Activated T-helper 2 cell treated with anti-CD3 and anti-CD28 coated beads, Interferon-gamma antibody, Interleukin-2, Interleukin-4, amounts not matched to agents 10 μg/mL and 5 μg/mL and 100 μg/mL, durations not matched to agents 14 hours and 24 hours and 36 hours (primary cell): ENCODE measurements around the gene PLCB1. TPM values are rescaled to one million over a fixed set of nuclear protein-coding genes. Genes with fewer than 3 reads are reported as not detected.

ENCODE experiments used
- DNase-seq: peaks from one replicate; pipeline ENCODE4 v3.0.0; 2021; ENCODE audit warnings: low spot score
- H3K27ac Mint-ChIP-seq: one replicate; pipeline ENCODE4 v1.8.0; 2021; ENCODE audit warnings: mixed read lengths
- H3K27me3 Mint-ChIP-seq: one replicate; pipeline ENCODE4 v1.8.0; 2021; ENCODE audit warnings: low read depth, mixed read lengths
- H3K36me3 Mint-ChIP-seq: one replicate; pipeline ENCODE4 v1.8.0; 2021; ENCODE audit warnings: low read depth, mixed read lengths
- H3K4me1 Mint-ChIP-seq: one replicate; pipeline ENCODE4 v1.8.0; 2021; ENCODE audit warnings: low read depth, mixed read lengths
- H3K4me3 Mint-ChIP-seq: one replicate; pipeline ENCODE4 v1.8.0; 2021; ENCODE audit warnings: low read depth, mild to moderate bottlenecking, moderate library complexity, mixed read lengths
- H3K9me3 Mint-ChIP-seq: one replicate; pipeline ENCODE4 v1.8.0; 2021; ENCODE audit warnings: mixed read lengths
- intact Hi-C: fragments of 100-400 bp; cut with micrococcal nuclease; formaldehyde crosslinking; loops from one replicate; pipeline ENCODE4 v1.15.1; 2023
- total RNA-seq: library from RNA; stranded (reverse); gene quantifications from 2 replicates; pipeline ENCODE4 v1.2.3, GENCODE V29; 2022

Gene PLCB1
- total RNA-seq, 1 donor from 2014 or later = 2.6 TPM

DNA sequence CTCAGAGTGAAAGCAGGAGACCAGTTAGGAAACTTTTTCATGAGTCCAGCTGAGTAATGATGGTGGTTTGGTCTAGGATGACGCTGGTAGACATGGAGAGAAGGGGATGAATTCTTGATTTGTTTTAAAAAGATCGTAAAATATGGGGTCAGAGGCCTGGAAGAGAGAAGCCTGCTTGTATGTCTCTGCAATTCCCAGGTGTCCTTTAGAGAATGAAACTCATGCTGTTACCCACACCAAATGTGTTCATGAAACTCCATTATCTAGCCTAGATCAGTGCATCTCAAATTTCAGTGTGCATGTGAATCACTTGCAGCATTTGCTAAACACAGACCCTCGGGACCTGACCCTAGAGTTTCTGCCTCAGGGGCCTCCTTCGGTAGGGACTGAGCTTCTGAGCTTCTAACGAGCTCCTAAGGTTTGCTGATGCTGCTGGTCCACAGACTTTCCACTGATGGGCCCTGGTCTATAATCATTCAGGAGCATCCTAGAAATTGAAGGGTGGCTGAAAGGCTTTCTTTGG is 634.9 kb downstream of the PLCB1 start:
- Mint-ChIP-seq H3K36me3 (no peaks in the 10 kb centered on the region), H3K4me3 (no peak overlapping the region), H3K4me1 (no peaks in the 10 kb centered on the region), H3K9me3 (no peaks in the 10 kb centered on the region), H3K27me3 (no peaks in the 10 kb centered on the region), H3K27ac (no peak overlapping the region)
- intact Hi-C loops = no loop called here
- DNase-seq = no peak

DNA sequence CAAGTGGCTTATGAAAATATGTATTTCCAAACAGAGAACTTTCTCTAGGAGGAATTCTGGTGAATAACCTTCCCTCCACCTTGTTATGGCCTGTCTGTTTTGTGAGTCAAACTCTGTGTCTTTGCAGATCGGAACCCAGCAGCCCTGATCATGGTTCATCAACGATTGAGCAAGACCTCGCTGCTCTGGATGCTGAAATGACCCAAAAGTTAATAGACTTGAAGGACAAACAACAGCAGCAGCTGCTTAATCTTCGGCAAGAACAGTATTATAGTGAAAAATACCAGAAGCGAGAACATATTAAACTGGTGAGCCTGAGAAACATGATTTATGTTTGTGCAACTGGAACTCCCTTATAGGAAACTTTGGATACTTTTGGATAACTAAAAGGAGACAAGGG is 642.3 kb downstream of the PLCB1 start:
- Mint-ChIP-seq H3K4me3 (no peak overlapping the region), H3K36me3 (no peaks in the 10 kb centered on the region), H3K27me3 (no peaks in the 10 kb centered on the region), H3K27ac (no peak overlapping the region), H3K4me1 (no peaks in the 10 kb centered on the region), H3K9me3 (no peaks in the 10 kb centered on the region)
- intact Hi-C loops = no loop called here
- no peak for DNase-seq

DNA sequence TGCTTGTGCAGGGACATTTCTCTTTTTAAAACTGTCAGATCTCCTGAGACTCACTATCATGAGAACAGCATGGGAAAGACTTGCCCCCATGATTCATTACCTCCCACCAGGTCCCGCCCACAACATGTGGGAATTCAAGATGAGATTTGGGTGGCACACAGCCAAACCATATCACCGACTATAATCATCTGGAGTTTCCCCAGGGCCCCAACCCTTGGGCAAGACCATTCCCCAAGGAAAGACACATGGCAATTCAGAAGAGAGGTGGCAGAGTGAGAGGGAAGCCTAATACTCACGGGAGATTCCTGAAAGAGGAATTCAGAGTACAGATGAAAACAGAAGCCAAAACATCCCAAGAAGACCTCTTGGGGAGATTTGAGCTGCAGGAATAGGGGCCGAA is 645.8 kb downstream of the PLCB1 start:
- no peak for DNase-seq
- Mint-ChIP-seq H3K36me3 (no peaks in the 10 kb centered on the region), H3K4me1 (no peaks in the 10 kb centered on the region), H3K27ac (no peak overlapping the region), H3K9me3 (no peaks in the 10 kb centered on the region), H3K27me3 (no peaks in the 10 kb centered on the region), H3K4me3 (no peak overlapping the region)
- intact Hi-C loops = no loop called here

DNA sequence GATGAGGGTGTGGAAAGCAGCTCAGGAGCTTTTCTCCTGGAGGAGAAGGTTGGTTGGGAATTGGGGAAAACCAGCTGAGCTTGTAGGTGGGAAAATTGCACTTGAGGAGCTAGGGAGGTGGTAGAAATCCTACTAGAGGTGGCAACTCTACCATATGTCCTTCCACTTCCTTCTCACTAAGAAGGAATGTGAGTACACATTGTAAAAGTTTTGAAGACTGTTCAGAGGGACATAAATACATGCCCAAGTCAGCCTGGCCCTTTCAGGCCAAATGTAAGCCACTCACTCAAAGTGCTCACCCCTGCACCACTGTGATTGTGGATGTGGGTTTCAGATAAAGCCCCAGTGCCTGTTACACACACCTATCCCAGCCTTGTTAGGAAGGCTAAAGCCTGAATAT is 646.3 kb downstream of the PLCB1 start:
- H3K4me3 Mint-ChIP-seq = no peak overlapping the region
- H3K9me3 Mint-ChIP-seq = no peaks in the 10 kb centered on the region
- H3K4me1 Mint-ChIP-seq = no peaks in the 10 kb centered on the region
- no peaks in the 10 kb centered on the region for H3K36me3 Mint-ChIP-seq
- H3K27ac Mint-ChIP-seq = no peak overlapping the region
- no peaks in the 10 kb centered on the region for H3K27me3 Mint-ChIP-seq
- intact Hi-C loops = no loop called here
- DNase-seq = no peak

DNA sequence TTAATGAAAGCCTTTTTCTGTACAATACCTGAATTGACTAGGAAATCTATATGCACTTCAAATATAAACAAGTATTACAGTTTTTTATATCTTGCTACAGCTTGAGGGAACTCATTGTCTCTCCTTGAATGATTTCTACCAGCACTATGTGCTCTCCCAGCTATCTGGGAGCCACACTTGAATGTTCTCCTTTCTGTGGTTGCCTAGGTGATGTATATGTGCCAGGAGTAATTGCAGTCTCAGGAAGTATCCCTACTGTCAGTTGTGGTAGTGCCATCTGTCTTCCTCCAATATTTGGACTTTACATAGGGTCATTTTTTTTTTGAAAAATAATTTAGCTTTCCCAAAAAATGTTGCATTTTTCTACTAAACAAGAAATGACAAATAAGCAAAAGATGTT is 648.8 kb downstream of the PLCB1 start:
- intact Hi-C loops = no loop called here
- DNase-seq = no peak
- H3K27me3 Mint-ChIP-seq = no peaks in the 10 kb centered on the region
- no peaks in the 10 kb centered on the region for H3K36me3 Mint-ChIP-seq
- H3K9me3 Mint-ChIP-seq = no peaks in the 10 kb centered on the region
- no peaks in the 10 kb centered on the region for H3K4me1 Mint-ChIP-seq
- no peak overlapping the region for H3K27ac Mint-ChIP-seq
- no peak overlapping the region for H3K4me3 Mint-ChIP-seq

DNA sequence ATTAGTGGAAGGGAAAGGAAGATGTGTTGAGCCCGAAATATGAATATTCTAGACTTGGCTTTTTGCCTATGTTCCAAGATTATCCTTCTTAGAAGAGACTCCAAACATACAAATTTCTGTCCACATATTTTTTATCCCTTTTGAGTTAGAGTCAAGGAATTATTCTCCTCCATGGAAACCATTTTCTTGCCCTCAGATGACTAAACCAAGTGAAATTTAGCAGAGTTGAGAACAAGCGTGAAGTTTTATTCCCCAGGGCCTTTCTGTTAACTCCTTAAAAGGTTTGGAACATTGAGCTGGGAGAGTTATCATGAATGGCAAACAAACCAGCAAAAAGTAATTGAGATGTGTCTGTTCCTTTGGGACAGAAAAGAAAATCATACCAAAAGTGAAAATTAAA is 650.7 kb downstream of the PLCB1 start:
- DNase-seq = no peak
- no peaks in the 10 kb centered on the region for H3K27me3 Mint-ChIP-seq
- H3K4me1 Mint-ChIP-seq = no peaks in the 10 kb centered on the region
- intact Hi-C loops = no loop called here
- H3K9me3 Mint-ChIP-seq = no peaks in the 10 kb centered on the region
- no peaks in the 10 kb centered on the region for H3K36me3 Mint-ChIP-seq
- no peak overlapping the region for H3K27ac Mint-ChIP-seq
- H3K4me3 Mint-ChIP-seq = no peak overlapping the region

DNA sequence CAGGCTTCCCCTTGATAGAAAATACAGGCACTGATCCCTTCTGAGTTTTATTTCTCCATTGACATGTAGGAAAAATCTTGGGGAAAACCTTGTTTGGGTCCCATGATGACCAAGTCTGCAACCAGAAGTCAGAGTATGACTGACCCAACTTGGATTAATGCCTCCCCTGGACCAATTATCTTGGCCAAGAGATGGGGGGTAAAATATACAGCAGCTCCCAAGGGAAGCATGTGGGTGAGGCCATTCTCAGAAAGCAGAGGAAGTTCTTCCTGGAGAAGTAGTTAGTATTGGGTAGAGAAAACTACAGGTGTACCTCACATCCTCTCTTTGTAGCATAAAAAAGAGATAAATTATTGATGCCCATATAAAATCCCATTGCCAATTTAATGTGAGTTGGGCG is 651.7 kb downstream of the PLCB1 start:
- Mint-ChIP-seq H3K4me3 (no peak overlapping the region), H3K36me3 (no peaks in the 10 kb centered on the region), H3K9me3 (no peaks in the 10 kb centered on the region), H3K27ac (no peak overlapping the region), H3K4me1 (no peaks in the 10 kb centered on the region), H3K27me3 (no peaks in the 10 kb centered on the region)
- intact Hi-C loops = no loop called here
- no peak for DNase-seq

DNA sequence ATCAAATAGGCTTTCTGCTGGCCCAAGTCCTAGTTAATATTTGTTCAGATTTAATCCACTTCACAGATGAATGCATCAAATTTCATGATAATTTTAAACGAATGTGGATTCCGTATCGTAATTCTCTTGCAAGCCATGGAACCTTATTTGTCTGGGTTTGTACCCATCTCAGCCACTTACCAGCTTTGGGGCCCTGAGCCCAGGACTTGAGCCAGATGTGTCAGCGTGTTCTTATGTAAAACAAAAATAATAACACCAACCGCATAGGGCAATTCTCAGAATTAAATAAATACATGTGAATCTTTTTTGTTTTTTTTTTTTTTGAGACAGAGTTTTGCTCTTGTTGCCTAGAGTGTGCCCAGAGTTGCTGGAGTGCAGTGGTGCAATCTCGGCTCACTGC is 654.3 kb downstream of the PLCB1 start:
- Mint-ChIP-seq H3K4me1 (no peaks in the 10 kb centered on the region), H3K27me3 (no peaks in the 10 kb centered on the region), H3K27ac (no peak overlapping the region), H3K9me3 (no peaks in the 10 kb centered on the region), H3K36me3 (no peaks in the 10 kb centered on the region), H3K4me3 (no peak overlapping the region)
- no peak for DNase-seq
- intact Hi-C loops = no loop called here

DNA sequence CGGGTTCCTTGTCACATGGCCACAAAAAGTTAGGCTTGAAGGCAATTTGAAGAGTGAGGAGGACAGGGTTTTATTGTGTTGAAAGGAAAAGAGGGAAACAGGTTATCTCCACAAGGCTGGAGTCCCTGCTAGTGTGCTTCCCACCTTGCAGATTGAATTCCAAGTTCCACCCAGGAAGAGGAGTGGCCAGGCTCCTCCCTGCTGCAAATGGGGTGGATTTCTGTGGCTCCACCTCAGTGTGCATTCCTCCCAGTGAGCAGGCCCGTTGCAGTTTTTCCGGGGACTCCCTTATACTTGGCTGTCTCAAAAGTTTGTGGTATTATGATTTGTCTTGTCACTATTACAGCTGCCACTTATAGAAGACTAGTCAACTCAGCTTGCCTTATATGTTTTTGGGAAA is 655.0 kb downstream of the PLCB1 start:
- no peak overlapping the region for H3K4me3 Mint-ChIP-seq
- no peaks in the 10 kb centered on the region for H3K4me1 Mint-ChIP-seq
- DNase-seq = no peak
- no peak overlapping the region for H3K27ac Mint-ChIP-seq
- no peaks in the 10 kb centered on the region for H3K36me3 Mint-ChIP-seq
- intact Hi-C loops = no loop called here
- H3K9me3 Mint-ChIP-seq = no peaks in the 10 kb centered on the region
- no peaks in the 10 kb centered on the region for H3K27me3 Mint-ChIP-seq

DNA sequence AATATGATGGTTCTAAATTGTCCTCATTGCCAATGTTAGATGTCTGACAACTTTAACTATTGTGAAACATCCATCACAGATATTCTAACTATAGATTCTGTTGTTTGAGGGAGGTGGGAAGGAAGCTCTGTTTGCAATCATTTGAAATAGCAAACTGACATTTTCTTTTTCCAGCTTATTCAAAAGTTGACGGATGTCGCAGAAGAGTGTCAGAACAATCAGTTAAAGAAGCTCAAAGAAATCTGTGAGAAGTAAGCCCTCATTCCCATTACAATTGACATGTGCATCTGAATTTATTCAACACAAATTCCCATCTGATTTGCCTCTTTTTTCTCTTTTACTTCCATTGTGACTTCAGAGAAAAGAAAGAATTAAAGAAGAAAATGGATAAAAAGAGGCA is 656.2 kb downstream of the PLCB1 start:
- DNase-seq = no peak
- intact Hi-C loops = no loop called here
- Mint-ChIP-seq H3K9me3 (no peaks in the 10 kb centered on the region), H3K4me1 (no peaks in the 10 kb centered on the region), H3K36me3 (no peaks in the 10 kb centered on the region), H3K4me3 (no peak overlapping the region), H3K27ac (no peak overlapping the region), H3K27me3 (no peaks in the 10 kb centered on the region)

DNA sequence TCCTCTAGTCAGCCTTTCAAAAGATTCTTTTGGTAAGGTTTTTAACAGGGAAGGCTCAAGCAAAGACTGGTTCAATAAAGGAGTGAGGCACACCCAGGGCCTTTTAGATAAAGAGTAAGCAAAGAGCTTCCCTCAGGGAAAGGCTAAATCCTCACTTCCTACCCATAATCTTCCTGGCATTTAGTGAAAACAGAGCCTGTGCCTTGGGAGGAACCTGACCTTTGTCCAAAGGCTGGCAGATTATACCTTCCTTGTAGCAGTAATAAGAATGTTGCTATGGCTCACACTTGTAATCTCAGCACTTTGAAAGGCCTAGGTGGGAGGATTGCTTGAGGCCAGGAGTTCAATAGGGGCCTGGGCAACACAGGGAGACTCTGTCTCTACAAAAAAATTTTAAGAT is 656.8 kb downstream of the PLCB1 start:
- H3K36me3 Mint-ChIP-seq = no peaks in the 10 kb centered on the region
- no peak overlapping the region for H3K4me3 Mint-ChIP-seq
- H3K27me3 Mint-ChIP-seq = no peaks in the 10 kb centered on the region
- DNase-seq = no peak
- no peak overlapping the region for H3K27ac Mint-ChIP-seq
- H3K4me1 Mint-ChIP-seq = no peaks in the 10 kb centered on the region
- H3K9me3 Mint-ChIP-seq = no peaks in the 10 kb centered on the region
- intact Hi-C loops = no loop called here

DNA sequence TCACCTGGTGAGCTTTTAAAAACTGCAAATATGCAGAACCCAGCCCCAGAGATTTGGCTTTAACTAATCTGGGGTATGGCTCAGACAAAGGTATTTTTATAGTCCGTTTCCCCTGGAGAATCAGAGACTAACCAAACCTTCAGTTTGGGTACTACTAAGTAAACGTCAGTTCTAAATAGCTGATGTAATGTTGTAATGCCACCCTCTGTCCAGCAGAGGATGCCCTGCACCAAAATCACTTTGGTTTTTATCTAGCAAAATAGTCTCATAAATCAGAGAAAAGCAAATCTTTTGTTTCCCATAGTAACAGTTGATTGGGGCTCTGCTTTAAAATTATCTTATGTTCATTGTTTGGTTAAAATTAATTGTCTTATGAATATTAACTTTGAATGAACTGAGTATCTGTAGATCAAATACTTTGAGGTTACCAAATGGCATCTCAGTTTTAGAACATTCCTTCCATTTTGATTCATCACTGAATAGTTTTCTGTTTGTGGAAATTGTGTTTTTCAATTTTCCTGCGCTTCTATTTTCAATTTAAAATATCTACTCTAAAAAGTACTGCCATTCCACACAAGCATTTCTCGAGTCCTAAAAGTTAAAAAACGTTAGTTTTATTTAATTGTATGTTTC is 658.5 kb downstream of the PLCB1 start:
- H3K27me3 Mint-ChIP-seq = no peaks in the 10 kb centered on the region
- no peaks in the 10 kb centered on the region for H3K36me3 Mint-ChIP-seq
- H3K4me1 Mint-ChIP-seq = no peaks in the 10 kb centered on the region
- intact Hi-C loops = no loop called here
- no peak for DNase-seq
- no peak overlapping the region for H3K4me3 Mint-ChIP-seq
- H3K27ac Mint-ChIP-seq = no peak overlapping the region
- no peaks in the 10 kb centered on the region for H3K9me3 Mint-ChIP-seq

DNA sequence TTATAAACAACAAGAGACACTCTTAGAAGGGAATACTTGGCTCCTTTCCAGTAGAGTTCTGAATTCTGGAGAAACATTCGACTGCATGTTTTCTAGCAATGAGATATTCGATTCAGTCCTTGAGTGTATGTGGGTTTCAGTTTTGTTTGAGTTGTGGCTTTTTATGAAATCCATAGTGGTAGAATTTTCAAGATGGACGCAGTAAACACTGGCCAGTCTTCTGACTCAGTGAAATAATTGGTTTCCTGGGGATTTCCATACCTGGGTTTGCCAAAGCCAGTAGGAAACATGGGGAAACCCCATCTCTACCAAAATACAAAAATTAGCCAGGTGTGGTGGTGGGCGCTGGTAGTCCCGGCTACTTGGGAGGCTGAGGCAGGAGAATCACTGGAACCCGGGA is 663.3 kb downstream of the PLCB1 start:
- Mint-ChIP-seq H3K27me3 (no peaks in the 10 kb centered on the region), H3K4me3 (no peak overlapping the region), H3K36me3 (no peaks in the 10 kb centered on the region), H3K9me3 (no peaks in the 10 kb centered on the region), H3K4me1 (no peaks in the 10 kb centered on the region), H3K27ac (no peak overlapping the region)
- intact Hi-C loops = no loop called here
- no peak for DNase-seq

DNA sequence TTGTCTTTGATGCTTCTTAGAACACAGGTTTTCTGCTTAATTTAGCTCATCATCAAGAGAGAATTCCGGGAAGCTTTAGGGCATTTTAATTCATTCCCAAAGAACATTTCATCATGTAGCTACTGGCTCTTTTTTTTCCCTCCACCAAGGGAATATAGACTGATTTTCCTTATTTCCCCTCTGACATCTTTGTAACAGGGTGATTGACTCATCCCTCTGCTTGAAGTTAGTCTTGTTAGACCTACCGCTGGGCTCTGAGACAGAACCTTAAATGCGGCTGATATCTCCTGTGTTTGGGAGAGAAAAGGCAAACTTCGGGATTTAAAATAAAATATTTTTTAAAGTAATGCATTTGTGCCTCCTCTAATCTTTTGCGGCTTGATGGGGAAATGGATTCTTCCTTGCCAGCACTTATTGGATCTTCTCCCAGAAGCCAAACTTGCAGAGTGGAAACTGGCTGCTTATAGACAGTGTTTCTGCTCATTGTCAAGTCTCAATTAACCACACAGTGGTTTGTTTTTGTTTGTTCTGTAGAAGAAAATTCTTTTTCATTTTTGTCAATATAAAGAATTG is 664.1 kb downstream of the PLCB1 start:
- no peak for DNase-seq
- Mint-ChIP-seq H3K27me3 (no peaks in the 10 kb centered on the region), H3K4me3 (no peak overlapping the region), H3K27ac (no peak overlapping the region), H3K9me3 (no peaks in the 10 kb centered on the region), H3K36me3 (no peaks in the 10 kb centered on the region), H3K4me1 (no peaks in the 10 kb centered on the region)
- intact Hi-C loops = no loop called here
